Retina (tissue), 1 donor: Measurements from ENCODE around the gene URAD.
A peak's percentile ranks its signal among the peaks of the same experiment; 100 is the strongest.
"Not testable (repeated sequence)": the region's sequence is repeated elsewhere in the genome, so short reads cannot be mapped to it uniquely, and the experiment has no call there.

Experiments
- DNase-seq: peaks from one replicate; pipeline ENCODE4 v3.0.0-alpha.2; 2016

The URAD gene

GRCh38 chr13:27988520-27988919, at the start of gene URAD:
TSS of gene URAD (minus strand) at chr13:27988693. CDS start at chr13:27988637, 56 bp downstream.
- DNase-seq: no peak

DNA sequence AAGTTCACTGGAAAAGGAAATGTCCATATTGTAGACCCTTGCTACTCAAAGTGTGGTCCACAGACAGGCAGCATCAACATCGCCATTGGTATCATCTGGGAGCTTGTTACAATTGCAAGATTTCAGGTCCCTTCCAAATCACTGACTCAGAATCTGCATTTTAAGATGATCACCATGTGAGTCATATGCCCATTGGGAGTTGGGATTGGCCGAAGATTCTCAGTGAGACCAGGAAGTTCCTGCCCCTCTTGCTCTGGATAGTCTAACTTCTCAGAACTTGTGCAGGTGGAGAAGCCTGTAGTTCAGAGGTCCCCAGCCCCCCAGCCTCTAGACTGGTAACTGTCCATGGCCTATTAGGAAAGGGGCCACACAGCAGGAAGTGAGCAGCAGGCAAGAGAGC, 48.9 kb upstream of the URAD start:
- DNase-seq: no peak

DNA sequence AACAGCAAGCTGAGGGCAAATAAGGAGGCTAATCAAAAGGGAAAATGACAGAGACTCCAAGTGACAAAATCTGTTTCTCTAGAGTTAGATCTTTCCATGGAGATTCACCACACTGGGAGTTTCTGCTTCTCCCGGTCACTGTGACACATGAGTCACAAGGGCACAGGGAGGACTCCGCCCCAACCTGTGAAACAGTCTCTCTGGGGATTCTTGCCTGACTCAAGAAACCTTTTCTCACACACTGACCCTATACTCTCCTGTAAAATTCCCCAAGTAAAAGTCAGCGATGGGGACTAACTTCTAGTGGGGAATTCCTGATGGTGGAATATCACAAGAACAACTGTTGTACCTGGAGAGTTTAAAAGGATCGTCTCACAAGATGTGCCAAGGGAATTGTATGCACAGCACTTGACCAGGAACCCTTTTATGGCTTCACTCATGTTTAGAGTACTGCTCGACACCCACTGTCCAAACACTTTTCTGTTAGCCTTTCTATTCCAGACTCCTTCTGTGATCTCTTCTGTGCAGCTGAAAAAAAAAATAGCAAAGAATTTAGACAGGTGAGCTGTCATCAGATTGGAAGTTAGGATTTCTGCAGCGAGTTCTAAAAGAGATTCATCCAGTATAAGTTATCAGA, 46.8 kb upstream of the URAD start:
- DNase-seq: no peak

DNA sequence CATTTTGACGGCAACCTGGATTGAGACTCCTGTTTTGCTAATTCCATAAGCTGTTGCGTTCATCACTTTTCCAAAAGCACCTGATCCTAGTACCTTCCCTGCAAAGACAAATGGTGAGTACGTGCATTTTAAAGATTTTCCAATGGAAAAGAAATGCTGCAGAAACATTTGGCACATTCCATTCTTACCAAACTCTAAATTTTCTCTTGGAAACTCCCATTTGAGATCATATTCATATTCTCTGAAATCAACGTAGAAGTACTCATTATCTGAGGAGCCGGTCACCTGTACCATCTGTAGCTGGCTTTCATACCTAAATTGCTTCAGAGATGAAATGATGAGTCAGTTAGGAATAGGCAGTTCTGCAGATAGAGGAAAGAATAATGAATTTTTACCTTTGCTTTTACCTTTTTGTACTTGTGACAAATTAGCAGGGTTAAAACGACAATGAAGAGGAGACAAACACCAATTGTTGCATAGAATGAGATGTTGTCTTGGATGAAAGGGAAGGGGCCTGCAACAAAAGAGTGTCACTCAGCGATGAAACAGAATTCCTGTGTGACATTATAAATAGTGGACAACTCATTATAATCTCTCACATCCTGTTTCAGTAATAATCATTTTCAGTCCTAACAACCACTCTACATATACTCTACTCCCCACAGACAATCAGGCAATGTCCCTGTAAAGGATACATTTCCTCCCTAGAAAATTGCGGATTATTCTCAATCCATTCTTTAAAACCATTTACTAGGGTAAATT, 45.6 kb upstream of the URAD start:
- DNase-seq: no peak

DNA sequence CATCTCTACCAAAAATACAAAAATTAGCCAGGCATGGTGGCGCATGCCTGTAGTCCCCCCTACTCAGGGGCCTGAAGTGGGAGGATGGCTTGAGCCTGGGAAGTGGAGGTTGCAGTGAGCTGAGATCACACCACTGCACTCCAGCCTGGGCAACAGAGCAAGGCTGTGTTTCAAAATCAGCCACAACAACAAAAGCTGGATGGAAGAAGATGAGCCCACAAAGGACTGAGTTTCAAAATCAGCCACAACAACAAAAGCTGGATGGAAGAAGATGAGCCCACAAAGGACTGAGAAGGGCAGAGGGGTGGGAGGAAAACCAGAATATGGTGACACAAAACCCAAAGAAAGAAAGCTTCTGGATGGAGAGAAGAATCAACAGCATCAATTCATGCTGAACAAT, 43.9 kb upstream of the URAD start:
- DNase-seq: not testable (repeated sequence)

GRCh38 chr13:28031896-28032288, 43.4 kb upstream of the URAD start:
- DNase-seq: no peak

DNA sequence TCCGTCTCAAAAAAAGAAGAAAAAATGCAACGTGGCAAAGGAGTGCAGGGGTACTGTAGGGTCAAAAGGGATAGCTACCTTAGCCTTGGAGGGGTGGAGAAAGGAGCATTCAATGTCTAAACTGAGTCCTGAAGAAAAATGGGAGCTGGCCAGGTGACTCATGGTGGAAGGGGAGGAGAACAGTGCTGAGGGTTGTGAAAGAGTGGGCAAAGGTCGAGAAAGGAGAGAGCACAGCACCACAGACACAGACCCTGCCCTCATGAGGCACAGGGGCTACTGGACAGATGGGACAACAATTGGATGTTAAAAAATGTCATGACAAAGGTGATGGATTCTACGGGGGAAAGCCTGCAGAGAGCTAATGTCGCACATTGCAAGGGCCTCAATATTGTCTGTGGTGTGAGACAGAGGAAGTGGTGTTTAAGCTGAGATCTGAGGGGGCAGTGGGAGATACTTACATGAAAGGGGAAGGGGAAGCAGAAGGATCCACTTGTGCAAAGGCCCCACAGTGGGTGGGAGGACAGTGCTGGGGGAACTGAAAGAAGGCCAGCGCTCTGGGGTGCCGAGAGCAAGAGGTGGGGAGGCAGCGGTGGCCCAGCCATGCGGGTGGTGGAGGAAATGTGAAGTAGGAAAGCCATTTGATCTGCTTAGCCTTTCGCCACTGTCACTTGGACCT, 42.9 kb upstream of the URAD start:
- no peak for DNase-seq

- no peak for DNase-seq
Measured at GRCh38 chr13:28027607-28028364, 39.3 kb upstream of the URAD start.

DNA sequence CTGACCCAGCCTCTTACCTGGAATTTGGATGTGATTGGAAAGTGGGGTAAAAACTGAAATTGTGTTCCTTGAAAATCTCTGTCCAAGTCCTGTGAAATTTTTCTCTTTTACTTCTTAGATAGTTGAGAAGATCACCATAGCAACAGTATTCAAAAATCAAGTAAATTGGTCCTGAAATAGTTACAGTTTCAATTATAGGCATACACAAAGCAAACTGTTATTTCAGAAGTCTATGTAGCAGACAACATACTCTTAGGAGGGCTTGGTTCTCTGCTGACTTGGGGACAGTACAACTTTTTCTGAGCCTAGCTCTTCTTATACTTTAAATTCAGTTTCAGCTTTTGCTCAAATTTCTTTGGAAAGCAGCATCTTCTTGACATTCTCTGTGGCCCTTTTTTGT, 38.6 kb upstream of the URAD start:
- DNase-seq: no peak

- no peak for DNase-seq
Measured at GRCh38 chr13:28026508-28026907, 38.0 kb upstream of the URAD start.

DNA sequence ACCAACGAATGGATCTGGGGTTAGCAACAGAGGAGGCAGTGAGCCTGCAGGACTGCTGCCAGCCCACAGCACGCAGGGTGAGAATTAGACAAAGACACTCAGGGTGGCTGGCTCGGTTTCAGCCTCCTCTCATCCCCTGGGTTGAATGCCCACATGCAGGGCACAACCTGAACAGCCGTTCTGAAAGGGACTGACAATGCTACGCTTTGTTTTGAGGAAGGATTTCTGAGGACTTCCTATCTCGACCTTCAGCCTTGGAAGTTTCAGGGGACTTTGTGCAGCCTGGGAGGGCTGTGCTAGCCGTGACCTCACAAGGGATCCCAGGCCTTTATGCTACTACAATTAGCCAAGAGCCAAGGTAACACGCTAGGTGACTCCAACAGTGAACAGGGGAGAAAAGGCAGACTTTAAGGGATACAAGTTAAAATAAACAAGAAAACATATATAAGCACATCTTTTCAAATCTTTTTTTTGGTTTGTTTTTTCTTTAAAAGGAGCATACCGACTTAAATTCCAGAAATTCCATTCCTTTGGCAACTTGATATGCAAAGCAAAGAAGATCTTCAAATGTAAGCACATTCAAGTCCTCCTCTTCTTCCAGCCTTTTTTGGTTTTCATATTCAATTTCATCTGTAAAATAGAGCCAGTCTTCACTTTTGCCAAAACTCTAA, 34.5 kb upstream of the URAD start:
- DNase-seq: peak; percentile 19

DNA sequence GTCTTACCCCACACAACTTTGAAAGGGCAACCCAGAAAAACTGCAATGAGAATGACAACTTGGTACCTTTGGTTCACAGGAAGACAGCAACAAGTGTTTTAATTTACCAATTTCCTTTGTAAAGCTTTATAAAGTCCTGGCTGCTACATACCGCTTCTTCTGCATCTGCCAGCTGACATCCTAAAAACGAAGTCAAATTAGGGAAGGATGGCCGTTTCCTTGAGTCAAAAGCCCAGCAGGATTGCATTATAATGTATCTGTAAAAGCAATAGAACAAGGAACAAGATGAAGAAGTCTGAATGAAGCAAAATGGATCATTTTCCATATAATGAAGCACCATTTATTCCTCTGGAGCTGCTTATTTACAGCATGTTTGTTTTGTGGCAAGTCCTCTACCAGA, 25.8 kb upstream of the URAD start:
- no peak for DNase-seq

GRCh38 chr13:28013482-28013881, 25.0 kb upstream of the URAD start:
- no peak for DNase-seq

- DNase-seq: no peak
Measured at GRCh38 chr13:28012896-28013295, 24.4 kb upstream of the URAD start.

- DNase-seq: no peak
Measured at GRCh38 chr13:28012383-28012782, 23.9 kb upstream of the URAD start.

DNA sequence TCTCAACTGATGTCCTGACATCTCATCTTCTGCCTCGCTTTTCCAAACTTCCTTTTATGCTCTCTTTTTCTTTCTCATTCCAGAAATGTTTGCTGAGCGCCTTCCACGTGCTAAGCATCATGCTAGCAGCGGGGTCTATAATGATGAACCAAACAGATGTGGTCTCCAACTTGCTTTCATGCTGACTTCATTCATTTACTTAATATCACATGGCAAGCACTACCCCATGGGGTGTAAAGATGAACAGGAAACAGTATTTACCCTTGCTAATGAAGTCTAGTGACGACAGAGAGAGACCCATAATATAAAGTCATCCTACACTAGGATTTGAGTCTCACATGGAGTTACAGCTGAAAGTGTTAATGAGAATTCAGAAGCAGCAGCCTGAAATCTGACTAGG, 21.6 kb upstream of the URAD start:
- no peak for DNase-seq

- DNase-seq: not testable (repeated sequence)
Measured at GRCh38 chr13:28005016-28005415, 16.5 kb upstream of the URAD start.

GRCh38 chr13:28002886-28003698, 14.6 kb upstream of the URAD start:
- DNase-seq: no peak

DNA sequence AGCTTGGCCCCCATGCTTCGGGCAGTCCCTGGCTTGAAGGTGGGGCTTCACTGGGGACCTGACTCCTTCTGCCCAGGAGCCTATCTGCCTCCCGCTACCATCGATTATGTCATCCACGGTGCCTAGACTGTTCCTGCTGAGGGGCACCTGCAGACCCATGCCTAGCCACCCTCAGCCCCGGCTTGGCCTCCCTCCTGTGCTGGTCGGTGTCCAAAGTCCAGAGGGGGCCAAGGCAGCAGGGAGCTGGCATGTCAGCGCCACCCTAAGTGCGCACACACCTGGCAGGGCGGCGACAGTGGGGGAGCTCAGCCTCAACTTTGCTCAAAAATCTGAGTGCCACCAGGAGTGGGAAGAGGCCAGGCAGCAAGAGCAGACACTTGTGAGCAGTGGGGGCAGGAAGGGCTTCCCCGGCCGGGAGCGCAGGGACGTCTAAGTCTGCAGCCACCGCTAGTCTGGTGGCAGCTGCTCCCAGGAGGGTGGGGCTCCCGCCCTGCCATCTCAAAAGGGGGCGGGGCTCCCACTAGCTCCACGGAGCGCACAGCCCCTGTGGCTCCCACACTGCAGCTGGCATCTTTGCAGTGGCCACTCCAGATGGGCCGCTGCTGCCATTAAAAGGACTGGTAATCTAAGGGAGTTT, 13.5 kb upstream of the URAD start:
- no peak for DNase-seq

DNA sequence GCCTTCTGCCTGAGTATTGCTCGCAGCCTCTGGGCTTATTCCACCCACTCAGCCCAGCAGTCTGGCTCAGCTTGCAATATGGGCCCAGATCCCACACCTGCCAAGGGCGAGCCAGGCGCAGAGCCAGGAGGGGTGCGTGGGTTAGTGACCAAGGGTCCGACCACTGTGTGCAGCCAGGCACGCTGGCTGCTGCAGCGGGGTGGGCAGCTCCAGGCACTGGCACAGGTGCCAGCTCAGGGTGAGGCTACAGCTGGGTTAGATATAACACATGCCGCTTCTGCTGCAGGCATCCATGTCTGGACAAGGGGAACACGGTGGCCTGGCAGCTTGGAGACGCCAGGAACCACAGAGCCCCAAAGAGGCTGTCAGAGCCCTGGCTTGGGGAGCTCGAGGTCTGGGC, 12.6 kb upstream of the URAD start:
- no peak for DNase-seq

DNA sequence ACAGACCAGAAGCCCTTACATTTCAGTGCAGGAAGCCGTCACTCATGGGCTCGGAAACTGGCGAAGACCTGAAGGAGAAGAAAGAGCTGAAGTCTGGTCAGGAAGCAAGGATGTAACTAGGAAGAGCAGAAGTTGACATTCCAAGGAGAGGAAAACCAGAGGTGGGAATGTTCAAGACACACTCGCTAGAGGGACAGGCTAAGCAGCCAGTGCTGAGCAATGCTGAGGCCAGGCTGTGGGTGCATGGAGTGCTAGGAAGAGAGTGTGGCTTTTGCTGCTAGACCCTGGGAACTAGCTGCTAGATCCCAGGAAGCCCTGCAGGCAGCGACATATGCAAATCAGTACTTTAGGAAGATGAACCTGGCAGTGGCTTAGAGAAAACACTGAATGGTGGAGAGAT, 12.1 kb upstream of the URAD start:
- DNase-seq: no peak
